HG02840 (cell line): ENCODE results near the gene ADAMTS10.
"Not testable (repeated sequence)": the region's sequence is repeated elsewhere in the genome, so short reads cannot be mapped to it uniquely, and the experiment has no call there.

Experiments
- ATAC-seq: cut with Tn5 transposase; IDR thresholded peaks from one replicate; pipeline ENCODE4 v1.9.1; 2021; ENCODE audit warnings: mild to moderate bottlenecking, moderate library complexity, moderate number of reproducible peaks; ENCODE audit not compliant: unreplicated experiment, low FRiP score

ADAMTS10 gene

DNA sequence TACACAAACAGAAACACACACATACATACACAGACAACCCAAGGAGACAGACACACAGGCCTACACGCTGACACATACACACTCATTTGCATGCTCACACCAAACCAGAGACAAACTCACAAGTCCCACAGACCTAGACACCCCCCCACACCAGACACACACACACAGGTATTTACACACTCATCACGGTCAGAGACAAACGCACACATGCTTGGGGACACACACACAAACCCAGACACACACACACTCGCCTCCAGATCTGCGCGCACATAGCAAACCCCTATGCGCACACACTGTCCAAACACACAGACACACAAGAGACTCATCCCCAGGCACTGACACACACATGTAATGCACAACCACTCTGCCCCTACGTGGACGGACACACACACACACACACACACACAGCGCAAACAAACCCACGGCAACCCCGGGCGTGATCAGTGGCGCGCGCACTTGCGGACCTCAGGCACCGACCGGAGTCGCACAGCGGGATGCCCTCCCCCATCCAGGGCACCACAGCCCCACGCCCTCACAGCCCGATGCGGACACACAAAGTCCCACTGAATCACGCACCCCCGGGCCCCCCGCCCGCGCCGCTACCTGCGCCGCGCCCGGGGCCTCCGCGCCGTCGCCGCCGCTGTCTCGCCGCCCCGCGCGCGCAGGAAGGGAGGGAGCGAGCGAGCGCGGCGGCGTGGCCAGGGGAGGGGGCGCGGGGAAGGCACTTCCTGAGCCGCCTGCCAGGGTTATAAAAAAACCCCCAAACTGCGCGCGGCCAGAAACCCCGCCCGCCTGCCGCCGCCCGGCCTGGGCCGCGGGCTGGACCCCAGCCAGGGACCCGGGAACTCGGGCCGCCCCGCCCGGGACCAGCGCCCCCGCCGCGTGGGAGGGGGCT is at the start of gene ADAMTS10:
ADAMTS10 (minus strand) TSS at position 675 of the 895 bp plus-strand sequence. CDS start 5,005 bp downstream, outside the sequence.
- no peak for ATAC-seq

- no peak for ATAC-seq
Observed at GRCh38 chr19:8659905-8660304, 49.4 kb upstream of the ADAMTS10 start.

- no peak for ATAC-seq
Observed at GRCh38 chr19:8657869-8658268, 47.4 kb upstream of the ADAMTS10 start.

DNA sequence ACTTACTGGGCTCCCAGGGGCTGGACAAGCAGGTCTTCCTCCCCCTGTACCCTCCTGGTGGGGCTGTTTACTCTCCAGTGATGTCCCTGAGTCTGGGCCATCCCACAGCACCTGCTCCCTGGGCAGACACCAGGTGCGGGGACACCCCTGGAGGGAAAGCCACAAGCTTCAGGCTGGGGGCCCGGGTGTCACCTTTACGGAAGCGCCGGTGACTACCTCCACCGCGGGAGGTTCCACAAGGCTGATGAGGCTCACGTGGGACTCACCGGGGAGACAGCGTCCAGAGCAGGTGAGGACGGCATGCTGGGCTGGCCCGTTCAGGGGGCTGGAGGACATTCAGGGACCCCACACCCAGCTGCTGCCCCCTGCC is 44.8 kb upstream of the ADAMTS10 start:
- ATAC-seq, result no peak

DNA sequence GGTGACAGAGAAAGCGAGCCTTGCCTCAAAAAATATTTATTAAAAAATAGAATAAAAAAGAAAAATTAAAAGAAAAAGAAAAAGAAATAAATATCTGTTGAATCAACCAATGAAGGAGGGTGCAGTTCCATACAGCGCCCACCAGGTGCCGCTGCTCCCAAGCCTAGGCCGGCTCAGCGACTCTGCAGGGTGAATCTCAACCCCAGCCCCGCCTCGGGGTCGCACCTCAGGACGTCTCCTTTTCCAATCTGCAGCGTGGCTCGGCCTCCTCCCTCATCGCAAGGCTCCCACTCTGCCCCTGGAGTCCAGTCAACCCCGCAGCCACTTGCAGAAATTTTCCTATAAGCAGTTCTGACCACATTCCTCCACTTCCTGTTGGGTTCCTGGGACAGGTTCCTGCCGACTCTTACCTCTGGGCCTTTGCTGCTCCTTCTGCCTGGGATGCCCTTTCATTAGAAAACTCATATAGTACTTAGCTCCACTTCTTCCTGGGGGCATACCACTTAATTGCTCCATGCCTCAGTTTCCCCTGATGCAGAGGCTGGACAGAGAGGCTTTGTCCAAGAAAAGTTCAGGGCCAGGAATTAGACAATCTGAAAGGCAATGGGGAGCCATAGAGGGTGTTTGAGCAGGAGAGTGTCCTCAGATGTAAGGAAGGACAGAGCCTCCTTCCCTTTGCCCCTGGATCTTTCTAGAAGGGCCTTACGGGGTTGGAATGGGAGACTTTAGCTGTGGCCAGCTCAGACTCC is 44.2 kb upstream of the ADAMTS10 start:
- no peak for ATAC-seq

- ATAC-seq, result no peak
Observed at GRCh38 chr19:8648240-8648639, 37.7 kb upstream of the ADAMTS10 start.

GRCh38 chr19:8643860-8644653 is 33.5 kb upstream of the ADAMTS10 start:
- ATAC-seq, result no peak

GRCh38 chr19:8642561-8642960 is 32.0 kb upstream of the ADAMTS10 start:
- no peak for ATAC-seq

DNA sequence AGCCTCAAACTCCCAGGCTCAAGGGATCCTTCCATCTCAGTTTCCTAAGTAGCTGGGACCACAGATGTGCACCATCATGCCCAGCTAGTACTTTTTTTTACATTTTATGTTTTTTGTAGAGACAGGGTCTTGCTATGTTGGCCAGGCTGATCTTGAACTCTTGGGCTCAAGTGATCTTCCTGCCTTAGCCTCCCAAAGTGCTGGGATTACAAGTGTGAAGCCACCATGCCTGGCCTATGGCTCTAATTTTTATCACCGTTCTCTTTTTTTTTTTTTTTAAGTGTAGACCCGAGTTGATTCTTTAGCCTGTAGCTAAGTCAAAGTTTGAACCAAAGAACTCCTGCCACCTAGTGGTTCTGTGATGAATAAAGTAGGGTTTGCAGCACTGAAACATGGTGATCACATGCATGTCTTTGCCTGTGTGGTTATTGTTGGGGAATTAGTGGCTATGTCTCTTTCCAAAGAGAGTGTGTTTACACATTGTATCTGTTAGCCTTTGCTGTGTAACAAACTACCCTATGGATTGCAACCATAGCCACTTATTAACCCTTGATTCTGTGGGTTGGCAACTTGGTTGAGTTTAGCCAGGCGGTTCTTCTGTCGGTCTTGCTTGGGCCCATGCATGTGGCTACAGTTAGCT is 31.5 kb upstream of the ADAMTS10 start:
- no peak for ATAC-seq

DNA sequence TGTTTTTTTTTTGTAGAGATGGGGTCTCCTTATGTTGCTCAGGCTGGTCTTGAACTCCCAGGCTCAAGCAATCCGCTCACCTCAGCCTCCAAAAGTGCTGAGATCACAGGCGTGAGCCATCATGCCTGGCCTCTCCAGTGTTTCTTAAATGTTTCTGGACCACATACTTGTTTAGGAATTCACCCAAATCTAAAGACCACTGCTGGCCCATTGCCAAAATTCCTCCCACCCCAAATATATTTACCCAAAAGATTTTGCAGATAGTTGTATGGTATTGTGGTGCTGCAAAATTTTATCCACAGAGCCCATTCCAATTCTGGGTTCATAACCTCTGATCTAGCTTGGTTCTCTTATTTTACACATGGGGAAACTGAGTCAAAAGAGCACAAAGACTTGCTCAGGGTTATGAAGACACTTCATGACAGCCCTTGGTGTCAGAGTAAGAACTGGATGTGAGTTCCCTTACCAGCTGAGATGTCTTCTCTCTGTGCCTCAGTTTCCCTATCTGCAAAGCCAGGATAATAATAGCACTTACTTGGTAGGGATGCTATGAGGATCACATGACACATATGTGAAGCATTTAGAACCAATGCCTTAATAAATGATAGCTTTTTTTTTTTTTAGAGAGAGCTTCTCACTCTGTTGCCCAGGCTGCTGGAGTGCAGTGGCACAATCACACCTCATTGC is 30.8 kb upstream of the ADAMTS10 start:
- ATAC-seq, result no peak

DNA sequence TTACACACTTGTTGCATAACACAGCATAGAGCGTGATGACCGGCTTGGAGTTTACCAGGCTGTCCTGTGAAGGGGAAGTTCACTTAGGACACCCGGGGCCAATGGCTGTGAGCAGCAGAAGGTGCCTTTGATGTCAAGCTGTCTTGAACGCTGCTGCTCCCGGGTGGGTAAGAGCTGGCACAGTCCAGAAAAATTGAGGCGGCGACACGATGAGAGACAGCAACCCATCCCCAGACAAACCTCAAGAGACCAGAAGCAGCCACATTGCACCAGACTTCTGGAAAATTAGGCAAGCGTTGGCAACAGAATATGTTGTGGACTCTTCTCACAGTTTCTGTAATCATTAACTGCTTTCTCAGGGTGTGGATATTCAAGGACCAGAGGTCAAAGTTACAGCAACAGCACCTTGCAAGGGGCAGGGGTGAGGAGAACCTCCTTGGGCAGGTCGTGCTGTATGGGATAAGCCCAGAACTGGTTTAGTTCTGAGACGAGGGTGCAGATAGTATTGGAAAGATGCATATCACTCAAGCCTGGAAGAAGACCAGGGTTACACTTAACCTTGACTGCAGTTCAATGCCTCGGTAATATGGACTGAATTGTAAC is 30.0 kb upstream of the ADAMTS10 start:
- no peak for ATAC-seq

GRCh38 chr19:8639821-8640401 is 29.4 kb upstream of the ADAMTS10 start:
- ATAC-seq, result no peak

DNA sequence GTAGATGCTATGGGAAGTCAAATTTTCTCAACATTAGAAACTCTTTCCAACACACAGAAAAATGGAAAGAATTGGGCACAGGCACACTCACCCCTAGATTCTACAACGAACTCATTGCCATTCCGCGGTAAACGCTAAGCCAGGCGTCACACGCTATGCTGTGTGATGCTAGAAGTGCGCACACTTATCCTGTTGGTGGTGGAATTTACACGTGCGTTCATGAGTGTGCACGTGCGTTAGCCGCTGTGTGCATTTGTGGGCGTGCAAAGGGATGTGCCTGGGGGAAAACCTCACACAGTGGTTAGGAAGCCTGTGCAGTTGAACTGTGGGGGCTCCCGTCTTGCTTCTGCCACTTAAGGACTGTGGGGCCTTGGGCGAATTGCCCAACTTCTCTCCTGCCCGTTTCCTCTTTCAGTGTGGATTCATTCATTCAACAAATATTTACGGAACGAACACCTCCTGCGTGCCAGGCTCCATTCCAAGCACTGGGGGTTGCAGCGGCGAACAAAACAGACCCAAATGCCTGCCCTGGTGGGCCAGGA is 27.6 kb upstream of the ADAMTS10 start:
- ATAC-seq, result no peak

DNA sequence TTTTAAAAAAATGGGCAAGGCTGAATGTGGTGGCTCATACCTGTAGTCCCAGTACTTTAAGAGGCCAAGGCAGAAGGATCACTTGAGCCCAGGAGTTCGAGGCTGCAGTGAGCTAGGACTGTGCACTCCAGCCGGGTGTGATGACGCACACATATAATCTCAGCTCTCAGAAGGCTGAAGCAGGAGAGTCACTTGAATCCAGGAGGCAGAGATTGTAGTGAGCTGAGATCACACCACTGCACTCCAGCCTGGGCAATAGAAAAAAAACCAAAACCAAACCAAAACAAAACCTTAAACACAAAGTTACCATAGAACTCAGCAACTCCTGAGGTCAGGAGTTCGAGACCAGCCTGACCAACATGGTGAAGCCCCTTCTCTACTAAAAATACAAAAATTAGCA is 26.6 kb upstream of the ADAMTS10 start:
- ATAC-seq, result not testable (repeated sequence)

DNA sequence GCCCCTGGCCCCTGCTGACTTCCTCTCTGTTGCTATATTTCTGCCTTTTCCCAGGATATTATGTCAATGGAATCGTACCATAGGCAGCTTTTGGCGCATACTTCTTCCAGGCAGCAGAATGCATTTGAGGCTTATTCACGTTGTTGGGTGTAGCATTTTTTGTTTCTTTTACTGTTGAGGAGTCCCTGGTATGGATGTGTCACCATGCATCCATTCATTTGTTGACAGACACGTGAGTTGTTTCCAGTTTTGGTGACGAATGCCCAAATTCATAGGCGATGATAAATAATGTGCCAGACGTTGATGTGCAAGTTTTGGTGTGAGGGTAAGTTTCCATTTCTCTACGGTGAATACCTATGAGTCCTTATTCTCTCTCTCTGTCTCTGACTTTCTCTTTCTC is 24.9 kb upstream of the ADAMTS10 start:
- ATAC-seq, result no peak

- ATAC-seq, result no peak
Observed at GRCh38 chr19:8631425-8631819, 20.9 kb upstream of the ADAMTS10 start.

- ATAC-seq, result no peak
Observed at GRCh38 chr19:8630796-8631424, 20.4 kb upstream of the ADAMTS10 start.

DNA sequence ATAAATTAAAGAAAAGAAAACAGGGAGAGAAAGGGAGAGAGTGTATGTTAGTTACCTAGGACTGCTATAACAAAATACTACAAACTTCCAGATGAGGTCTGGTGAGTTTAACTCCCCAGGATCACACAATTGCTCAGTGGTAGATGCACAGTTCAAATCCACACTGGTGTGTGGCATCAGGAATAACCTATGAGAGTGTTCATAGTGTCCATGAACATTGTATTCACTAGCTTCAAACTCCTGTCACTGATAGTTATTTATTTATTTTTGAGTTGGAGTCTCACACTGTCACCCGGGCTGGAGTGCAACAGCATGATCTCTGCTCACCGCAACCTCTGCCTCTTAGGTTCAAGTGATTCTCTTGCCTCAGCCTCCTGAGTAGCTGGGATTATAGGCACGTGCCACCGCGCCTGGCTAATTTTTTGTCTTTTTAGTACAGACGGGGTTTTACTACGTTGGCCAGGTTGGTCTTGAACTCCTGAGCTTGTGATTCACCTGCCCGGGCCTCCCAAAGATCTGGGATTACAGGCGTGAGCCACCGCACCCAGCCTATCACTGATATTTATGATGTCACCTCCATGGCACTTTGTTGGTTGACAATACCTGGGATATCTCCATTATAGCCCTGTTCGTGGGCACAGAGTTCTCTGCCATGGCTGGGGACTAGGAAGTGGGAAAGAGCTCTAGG is 19.6 kb upstream of the ADAMTS10 start, which contains the start of gene NFILZ:
NFILZ (plus strand) TSS at position 638 of the 688 bp plus-strand sequence. CDS start 46,133 bp downstream, outside the sequence.
- ATAC-seq, result no peak
